IMR-90 (cell line): Measurements from ENCODE around the gene CCNB1. TPM values are rescaled to one million over a fixed set of nuclear protein-coding genes. Genes with fewer than 3 reads are reported as not detected.

ENCODE experiments used
- ATAC-seq: fragments of 200-7000 bp; cut with Tn5 transposase; 2 replicates; pipeline ENCODE4 v1.9.1; 2020; ENCODE audit warnings: low read depth, mild to moderate bottlenecking, moderate library complexity
- BruUV-seq: library from RNA; stranded (reverse); fragments of 400-500 nt; replicated peaks from 2 replicates; lab custom pipeline; 2021; lab: Mats Ljungman, UMichigan
- CTCF ChIA-PET: fragments of 300-600 bp; formaldehyde crosslinking; extraction: SDS; loops from one replicate; lab custom pipeline; 2021; ENCODE audit warnings: antibody characterized with exemption; lab: Yijun Ruan, JAX
- POLR2A ChIA-PET: fragments of 300-600 bp; sonication (Branson Sonifier 250); formaldehyde crosslinking; loops from one replicate; lab custom pipeline; 2022; ENCODE audit warnings: antibody characterized with exemption; ENCODE audit not compliant: unreplicated experiment; lab: Charles Lee
- DNase-seq: peaks from one replicate; pipeline ENCODE4 v3.0.0; 2013
- H2AFZ ChIP-seq: replicated peaks from 2 replicates; pipeline ENCODE3; 2013; ENCODE audit warnings: low read length, mild to moderate bottlenecking; ENCODE audit not compliant: poor library complexity
- H2AK5ac ChIP-seq: 2 replicates; pipeline ENCODE4 v1.6.1; 2013; ENCODE audit warnings: low read depth, low read length, inconsistent platforms
- H2AK9ac ChIP-seq: replicated peaks from 2 replicates; pipeline ENCODE3; 2013; ENCODE audit warnings: mild to moderate bottlenecking, low read depth, low read length, moderate library complexity; ENCODE audit not compliant: poor library complexity
- H2BK120ac ChIP-seq: 2 replicates; pipeline ENCODE4 v1.6.1; 2013; ENCODE audit warnings: low read depth, low read length, inconsistent platforms
- H2BK15ac ChIP-seq: 3 replicates; pipeline ENCODE4 v1.6.1; 2013; ENCODE audit warnings: low read depth, low read length, inconsistent platforms
- H2BK20ac ChIP-seq: 2 replicates; pipeline ENCODE4 v1.6.1; 2013; ENCODE audit warnings: low read depth, mild to moderate bottlenecking, inconsistent platforms, low read length, moderate library complexity
- H2BK5ac ChIP-seq: 2 replicates; pipeline ENCODE4 v1.6.1; 2013; ENCODE audit warnings: mild to moderate bottlenecking, low read depth, low read length, inconsistent platforms; ENCODE audit not compliant: poor library complexity, severe bottlenecking
- H3K14ac ChIP-seq: replicated peaks from 2 replicates; pipeline ENCODE4 v1.6.1; 2013; ENCODE audit warnings: low read depth, low read length, inconsistent platforms
- H3K18ac ChIP-seq: 2 replicates; pipeline ENCODE4 v1.6.1; 2013; ENCODE audit warnings: low read depth, low read length, control low read depth
- H3K23ac ChIP-seq: 2 replicates; pipeline ENCODE4 v1.6.1; 2013; ENCODE audit warnings: low read depth, low read length, inconsistent platforms
- H3K27ac ChIP-seq: 2 replicates; pipeline ENCODE4 v1.5.1; 2013; ENCODE audit warnings: mild to moderate bottlenecking, control low read depth, low read length; ENCODE audit not compliant: insufficient read depth
- H3K27me3 ChIP-seq: 2 replicates; pipeline ENCODE4 v1.6.1; 2013; ENCODE audit warnings: low read length; ENCODE audit not compliant: control insufficient read depth, insufficient read depth
- H3K36me3 ChIP-seq: 2 replicates; pipeline ENCODE4 v1.6.1; 2013; ENCODE audit warnings: low read length, mixed read lengths; ENCODE audit not compliant: control insufficient read depth, insufficient read depth
- H3K4ac ChIP-seq: 2 replicates; pipeline ENCODE4 v1.6.1; 2013; ENCODE audit warnings: low read depth, low read length, inconsistent platforms
- H3K4me1 ChIP-seq: 2 replicates; pipeline ENCODE4 v1.6.1; 2013; ENCODE audit warnings: low read length, mixed read lengths; ENCODE audit not compliant: control insufficient read depth, insufficient read depth
- H3K4me2 ChIP-seq: 2 replicates; pipeline ENCODE4 v1.6.1; 2013; ENCODE audit warnings: low read depth, mild to moderate bottlenecking, control low read depth, low read length, moderate library complexity
- H3K4me3 ChIP-seq: 2 replicates; pipeline ENCODE4 v1.5.1; 2013; ENCODE audit warnings: low read depth, mild to moderate bottlenecking, control low read depth, low read length, moderate library complexity; ENCODE audit not compliant: insufficient read depth
- H3K56ac ChIP-seq: 2 replicates; pipeline ENCODE4 v1.6.1; 2013; ENCODE audit warnings: low read length, inconsistent platforms; ENCODE audit not compliant: insufficient read depth; ENCODE audit errors: extremely low read depth
- H3K79me1 ChIP-seq, 2 experiments: 2 replicates each; pipeline ENCODE4 v1.6.1; 2013; ENCODE audit warnings: low read length in 2 of 2, inconsistent platforms in 1 of 2, low read depth in 1 of 2
- H3K9ac ChIP-seq: 2 replicates; pipeline ENCODE4 v1.6.1; 2013; ENCODE audit warnings: low read depth, low read length, control low read depth
- H3K9me1 ChIP-seq: 2 replicates; pipeline ENCODE4 v1.6.1; 2013; ENCODE audit warnings: low read length, inconsistent platforms; ENCODE audit not compliant: insufficient read depth
- H3K9me3 ChIP-seq: 2 replicates; pipeline ENCODE4 v1.6.1; 2013; ENCODE audit warnings: low read length; ENCODE audit not compliant: control insufficient read depth, insufficient read depth
- H4K20me1 ChIP-seq: 2 replicates; pipeline ENCODE4 v1.6.1; 2013; ENCODE audit warnings: low read length, inconsistent platforms; ENCODE audit not compliant: insufficient read depth
- H4K5ac ChIP-seq: 2 replicates; pipeline ENCODE4 v1.6.1; 2013; ENCODE audit warnings: mild to moderate bottlenecking, low read depth, low read length, control low read depth
- H4K8ac ChIP-seq, 2 experiments: 2 replicates each; pipeline ENCODE4 v1.6.1; 2013; ENCODE audit warnings: low read depth in 2 of 2, low read length in 2 of 2, control low read depth in 1 of 2, inconsistent platforms in 1 of 2
- H4K91ac ChIP-seq: 2 replicates; pipeline ENCODE4 v1.6.1; 2013; ENCODE audit warnings: low read depth, low read length, inconsistent platforms; ENCODE audit not compliant: insufficient read depth
- CTCF ChIP-seq: conservative IDR thresholded peaks from 2 replicates; pipeline ENCODE4 v1.5.1; 2012; ENCODE audit warnings: mild to moderate bottlenecking, low read depth, low read length, improper control_type of control experiment
- FOS ChIP-seq: fragments of 150-350 bp; IDR thresholded peaks from 2 replicates; pipeline ENCODE4 v1.6.1; 2016; ENCODE audit warnings: low read depth, low read length
- MXI1 ChIP-seq: IDR thresholded peaks from 2 replicates; pipeline ENCODE4 v1.6.1; 2012; ENCODE audit warnings: low read depth, mild to moderate bottlenecking, low read length, moderate library complexity, borderline replicate concordance
- POLR2A ChIP-seq: IDR thresholded peaks from 2 replicates; pipeline ENCODE4 v1.6.1; 2012; ENCODE audit warnings: mild to moderate bottlenecking, low read depth, low read length
- RAD21 ChIP-seq: IDR thresholded peaks from 2 replicates; pipeline ENCODE4 v1.6.1; 2012; ENCODE audit warnings: low read length, improper control_type of control experiment
- WGBS, 2 experiments: methylation state at CpG; one replicate each; pipeline versions ENCODE4 v1.1.5 to v1.1.7; 2013; ENCODE audit warnings: missing lambda C conversion rate in 2 of 2; ENCODE audit not compliant: insufficient read length in 1 of 2; ENCODE audit errors: extremely low coverage in 2 of 2; 5-methylcytosine and 5-hydroxymethylcytosine counted together
- dilution Hi-C: fragments of 300-500 bp; cut with HindIII; formaldehyde crosslinking; loops from one replicate; pipeline ENCODE4 v1.14.3; 2018; ENCODE audit warnings: low sequenced_read_pairs; ENCODE audit not compliant: unreplicated experiment
- in situ Hi-C: fragments of 300-500 bp; cut with MboI; formaldehyde crosslinking; loops from 3 replicates; pipeline ENCODE4 v1.14.3; 2019; ENCODE audit warnings: low sequenced_read_pairs, inconsistent platforms, mixed read lengths
- intact Hi-C: fragments of 100-400 bp; cut with micrococcal nuclease; formaldehyde crosslinking; loops from 2 replicates; pipeline ENCODE4 v1.10.0; 2022
- polyA plus RNA-seq, 3 experiments: library from polyadenylated mRNA; depleted of rRNA; stranded (reverse); fragments of >200 nt; gene quantifications; 2 replicates each; pipeline ENCODE4 v1.2.3, GENCODE V29; 2012; ENCODE audit warnings: low replicate concordance in 1 of 3
- total RNA-seq: library from RNA; depleted of rRNA; stranded (reverse); fragments of >200 nt; gene quantifications from 2 replicates; pipeline ENCODE4 v1.2.3, GENCODE V29; 2012

The CCNB1 gene
- total and polyA plus RNA-seq, 2 of the 4 experiments (the other 2 are of a cell fraction): 83.3 to 160 TPM

DNA sequence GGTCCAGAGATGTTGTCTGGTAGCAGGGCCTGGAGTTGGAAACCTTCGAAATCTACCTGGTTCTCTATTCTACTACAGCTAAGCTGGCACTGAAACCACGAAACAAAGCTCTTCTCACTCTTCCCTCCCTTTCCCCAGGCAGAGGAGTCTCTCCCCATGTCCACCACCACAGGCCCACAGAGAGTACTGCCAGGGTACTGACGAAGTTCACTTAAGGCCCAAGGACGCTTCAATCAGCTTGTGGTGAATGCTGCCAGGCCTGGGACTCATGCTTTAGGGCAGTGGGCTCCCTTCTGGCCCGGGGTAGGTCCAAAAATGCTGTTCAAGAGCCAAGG lies 17.3 kb upstream of the CCNB1 start:
- no peak overlapping the region for H3K56ac ChIP-seq
- H4K20me1 ChIP-seq: no peaks in the 10 kb centered on the region
- no peak overlapping the region for H4K91ac ChIP-seq
- H3K4me1 ChIP-seq: no peaks in the 10 kb centered on the region
- BruUV-seq: no TSS peak
- H3K9me1 ChIP-seq: no peaks in the 10 kb centered on the region
- 60% methylated on average over 1 of the region's 5 CpGs; no CpG with 5 or more reads in 1 of the 2 experiments for WGBS, 2 experiments
- H3K4me2 ChIP-seq: no peak overlapping the region
- no peak overlapping the region for H2AFZ ChIP-seq
- no peak overlapping the region for H3K9ac ChIP-seq
- H3K79me1 ChIP-seq: no peaks in the 10 kb centered on the region
- H3K4ac ChIP-seq: no peak overlapping the region
- no peak for DNase-seq
- no peak overlapping the region for H3K18ac ChIP-seq
- ChIA-PET POLR2A (no interaction called here), CTCF (no interaction called here)
- H2AK5ac ChIP-seq: no peak overlapping the region
- H3K23ac ChIP-seq: no peak overlapping the region
- H2BK15ac ChIP-seq: no peak overlapping the region
- no peaks in the 10 kb centered on the region for H3K9me3 ChIP-seq
- TF ChIP-seq CTCF (no peak), MXI1 (no peak), POLR2A (no peak), FOS (no peak), RAD21 (no peak)
- H4K5ac ChIP-seq: no peak overlapping the region
- H2BK5ac ChIP-seq: no peak overlapping the region
- in situ Hi-C loops: no loop called here
- no peak overlapping the region for H2BK120ac ChIP-seq
- dilution Hi-C loops: no loop called here
- no peaks in the 10 kb centered on the region for H3K27me3 ChIP-seq
- intact Hi-C loops: no loop called here
- no peak overlapping the region for H4K8ac ChIP-seq
- no peak overlapping the region for H3K4me3 ChIP-seq
- H3K27ac ChIP-seq: no peak overlapping the region
- no peak for ATAC-seq
- H2BK20ac ChIP-seq: no peak overlapping the region
- no peak overlapping the region for H3K14ac ChIP-seq
- no peak overlapping the region for H2AK9ac ChIP-seq
- no peaks in the 10 kb centered on the region for H3K36me3 ChIP-seq
